HEK293 (cell line): Measurements from ENCODE around the gene LRRC23.

Experiments
- FEZF1 ChIP-seq: fragments of 450-650 bp; formaldehyde crosslinking; IDR thresholded peaks from 2 replicates; pipeline ENCODE4 v1.5.1; 2016; ENCODE audit warnings: missing biosample characterization, missing genetic modification characterization
- SP3 ChIP-seq: fragments of 450-650 bp; formaldehyde crosslinking; IDR thresholded peaks from 2 replicates; pipeline ENCODE4 v1.5.1; 2016; ENCODE audit warnings: missing biosample characterization, missing genetic modification characterization
- SP7 ChIP-seq: fragments of 450-650 bp; formaldehyde crosslinking; IDR thresholded peaks from 2 replicates; pipeline ENCODE4 v1.5.1; 2016; ENCODE audit warnings: missing biosample characterization, missing genetic modification characterization
- ZBTB1 ChIP-seq: fragments of 450-650 bp; formaldehyde crosslinking; IDR thresholded peaks from 2 replicates; pipeline ENCODE4 v1.5.1; 2016; ENCODE audit warnings: missing biosample characterization, missing genetic modification characterization
- ZBTB8A ChIP-seq: fragments of 450-650 bp; formaldehyde crosslinking; IDR thresholded peaks from 2 replicates; pipeline ENCODE4 v1.5.1; 2016; ENCODE audit warnings: missing biosample characterization, missing genetic modification characterization
- ZNF132 ChIP-seq: fragments of 450-650 bp; formaldehyde crosslinking; IDR thresholded peaks from 2 replicates; pipeline ENCODE4 v1.5.1; 2017; ENCODE audit warnings: missing biosample characterization, missing genetic modification characterization, borderline replicate concordance
- ZNF211 ChIP-seq: fragments of 450-650 bp; formaldehyde crosslinking; IDR thresholded peaks from 2 replicates; pipeline ENCODE4 v1.5.1; 2016; ENCODE audit warnings: low read depth, missing biosample characterization, missing genetic modification characterization
- ZNF23 ChIP-seq: fragments of 450-650 bp; formaldehyde crosslinking; IDR thresholded peaks from 2 replicates; pipeline ENCODE4 v1.5.1; 2016; ENCODE audit warnings: missing biosample characterization, missing genetic modification characterization, borderline replicate concordance
- ZNF274 ChIP-seq, 2 experiments: fragments of 200-500 bp in 1 of 2; fragments of 450-650 bp in 1 of 2; sonication (Bioruptor generic) in 1 of 2; formaldehyde crosslinking in 1 of 2; IDR thresholded peaks; 2 replicates each; pipeline versions ENCODE4 v1.5.1 to v1.6.1; 2014 to 2016; ENCODE audit warnings: borderline replicate concordance in 1 of 2, inconsistent platforms in 1 of 2, low read length in 1 of 2, missing biosample characterization in 1 of 2, missing genetic modification characterization in 1 of 2
- ZNF292 ChIP-seq: fragments of 450-650 bp; formaldehyde crosslinking; IDR thresholded peaks from 2 replicates; pipeline ENCODE4 v1.5.1; 2016; ENCODE audit warnings: low read depth, missing biosample characterization, missing genetic modification characterization, borderline replicate concordance
- ZNF426 ChIP-seq: fragments of 450-650 bp; formaldehyde crosslinking; IDR thresholded peaks from 2 replicates; pipeline ENCODE4 v1.5.1; 2017; ENCODE audit warnings: missing biosample characterization, missing genetic modification characterization, mild to moderate bottlenecking, inconsistent platforms, moderate library complexity
- ZNF621 ChIP-seq: fragments of 450-650 bp; formaldehyde crosslinking; IDR thresholded peaks from 2 replicates; pipeline ENCODE4 v1.5.1; 2017; ENCODE audit warnings: missing biosample characterization, missing genetic modification characterization
- ZNF701 ChIP-seq: fragments of 450-650 bp; formaldehyde crosslinking; IDR thresholded peaks from 2 replicates; pipeline ENCODE4 v1.5.1; 2016; ENCODE audit warnings: missing biosample characterization, missing genetic modification characterization
- ZNF830 ChIP-seq: fragments of 450-650 bp; IDR thresholded peaks from 2 replicates; pipeline ENCODE4 v1.5.0; 2018; ENCODE audit warnings: missing biosample characterization, missing genetic modification characterization, low read depth, mild to moderate bottlenecking, moderate library complexity
- TF ChIP-seq, protein P1 (sequence below): fragments of 450-650 bp; formaldehyde crosslinking; IDR thresholded peaks from 2 replicates; pipeline ENCODE4 v1.5.1; 2016; ENCODE audit warnings: missing biosample characterization, missing genetic modification characterization
- TF ChIP-seq, protein P2 (sequence below): fragments of 450-650 bp; formaldehyde crosslinking; IDR thresholded peaks from 2 replicates; pipeline ENCODE4 v1.5.1; 2016; ENCODE audit warnings: missing biosample characterization, missing genetic modification characterization
- TF ChIP-seq, protein P3 (sequence below): fragments of 450-650 bp; formaldehyde crosslinking; optimal IDR thresholded peaks from 2 replicates; pipeline ENCODE3; 2016; ENCODE audit warnings: missing biosample characterization, mild to moderate bottlenecking, missing genetic modification characterization
- TF ChIP-seq, protein P4 (sequence below): fragments of 450-650 bp; formaldehyde crosslinking; IDR thresholded peaks from 2 replicates; pipeline ENCODE4 v1.5.1; 2016; ENCODE audit warnings: missing biosample characterization, missing genetic modification characterization, low read depth

The LRRC23 gene

DNA sequence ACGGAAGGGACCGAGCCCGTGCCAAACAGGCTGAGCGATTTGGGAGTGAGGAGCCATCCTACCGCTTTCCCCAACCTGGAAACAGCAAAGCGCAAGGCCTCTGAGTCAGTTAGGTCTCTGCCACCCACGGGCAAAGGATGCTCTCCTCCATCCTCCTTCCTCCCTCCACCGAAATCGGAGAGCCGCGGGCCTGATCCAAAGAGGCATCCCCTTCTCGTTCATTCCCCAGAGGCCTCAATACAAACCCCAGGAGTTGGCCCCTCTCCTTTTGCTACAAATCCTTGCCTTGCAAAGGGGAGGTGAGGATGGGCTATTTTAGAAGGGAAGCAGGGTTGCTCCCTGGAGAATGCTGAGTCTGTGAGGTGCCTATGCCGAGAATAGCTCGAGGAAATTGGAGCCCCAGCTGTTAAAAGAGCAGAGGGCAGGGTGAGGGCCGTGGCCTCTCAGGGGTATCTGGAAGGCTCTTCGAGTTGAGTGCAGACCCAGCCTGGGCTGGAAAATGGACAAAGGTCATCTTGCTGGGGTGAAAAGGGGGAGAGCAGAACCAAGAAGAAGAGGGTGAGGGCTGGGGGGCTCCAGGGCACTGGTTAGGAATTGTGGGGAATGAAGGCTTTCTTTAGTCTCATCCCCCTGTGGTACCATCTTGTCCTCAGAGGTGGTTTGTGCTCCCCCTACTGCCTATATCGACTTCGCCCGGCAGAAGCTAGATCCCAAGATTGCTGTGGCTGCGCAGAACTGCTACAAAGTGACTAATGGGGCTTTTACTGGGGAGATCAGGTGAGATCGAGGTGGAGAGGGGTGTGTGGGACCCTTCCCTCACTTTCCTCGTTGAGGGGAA, 36.2 kb upstream of the LRRC23 start (continued):
- TF ChIP-seq ZNF274 (IDR thresholded peaks at IDR 0.05; ENCODE audit: low read length) (no peak), ZNF274 (tag by site-specific recombination; IDR thresholded peaks at IDR 0.05; ENCODE audit: borderline replicate concordance) (no peak), ZNF211 (tag by site-specific recombination) (no peak), ZBTB8A (tag by site-specific recombination) (peak; percentile 16; the same call in 1 of the 2 replicates), ZNF292 (tag by site-specific recombination) (no peak), ZNF426 (tag by site-specific recombination) (no peak), FEZF1 (0 out of 2 replicates have a peak, but pooled peaks have one; percentile 9), SP3 (no peak), ZBTB1 (tag by site-specific recombination) (no peak), ZNF621 (no peak), ZNF830 (tag by site-specific recombination) (no peak), ZNF701 (tag by site-specific recombination) (no peak), SP7 (tag by site-specific recombination) (no peak), ZNF132 (no peak), ZNF23 (no peak)
- TF ChIP-seq, protein P1, sequence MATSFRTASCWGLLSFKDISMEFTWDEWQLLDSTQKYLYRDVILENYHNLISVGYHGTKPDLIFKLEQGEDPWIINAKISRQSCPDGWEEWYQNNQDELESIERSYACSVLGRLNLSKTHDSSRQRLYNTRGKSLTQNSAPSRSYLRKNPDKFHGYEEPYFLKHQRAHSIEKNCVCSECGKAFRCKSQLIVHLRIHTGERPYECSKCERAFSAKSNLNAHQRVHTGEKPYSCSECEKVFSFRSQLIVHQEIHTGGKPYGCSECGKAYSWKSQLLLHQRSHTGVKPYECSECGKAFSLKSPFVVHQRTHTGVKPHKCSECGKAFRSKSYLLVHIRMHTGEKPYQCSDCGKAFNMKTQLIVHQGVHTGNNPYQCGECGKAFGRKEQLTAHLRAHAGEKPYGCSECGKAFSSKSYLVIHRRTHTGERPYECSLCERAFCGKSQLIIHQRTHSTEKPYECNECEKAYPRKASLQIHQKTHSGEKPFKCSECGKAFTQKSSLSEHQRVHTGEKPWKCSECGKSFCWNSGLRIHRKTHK: no peak
- TF ChIP-seq, protein P2, sequence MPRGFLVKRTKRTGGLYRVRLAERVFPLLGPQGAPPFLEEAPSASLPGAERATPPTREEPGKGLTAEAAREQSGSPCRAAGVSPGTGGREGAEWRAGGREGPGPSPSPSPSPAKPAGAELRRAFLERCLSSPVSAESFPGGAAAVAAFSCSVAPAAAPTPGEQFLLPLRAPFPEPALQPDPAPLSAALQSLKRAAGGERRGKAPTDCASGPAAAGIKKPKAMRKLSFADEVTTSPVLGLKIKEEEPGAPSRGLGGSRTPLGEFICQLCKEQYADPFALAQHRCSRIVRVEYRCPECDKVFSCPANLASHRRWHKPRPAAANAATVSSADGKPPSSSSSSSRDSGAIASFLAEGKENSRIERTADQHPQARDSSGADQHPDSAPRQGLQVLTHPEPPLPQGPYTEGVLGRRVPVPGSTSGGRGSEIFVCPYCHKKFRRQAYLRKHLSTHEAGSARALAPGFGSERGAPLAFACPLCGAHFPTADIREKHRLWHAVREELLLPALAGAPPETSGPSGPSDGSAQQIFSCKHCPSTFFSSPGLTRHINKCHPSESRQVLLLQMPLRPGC: no peak
- TF ChIP-seq, protein P3, sequence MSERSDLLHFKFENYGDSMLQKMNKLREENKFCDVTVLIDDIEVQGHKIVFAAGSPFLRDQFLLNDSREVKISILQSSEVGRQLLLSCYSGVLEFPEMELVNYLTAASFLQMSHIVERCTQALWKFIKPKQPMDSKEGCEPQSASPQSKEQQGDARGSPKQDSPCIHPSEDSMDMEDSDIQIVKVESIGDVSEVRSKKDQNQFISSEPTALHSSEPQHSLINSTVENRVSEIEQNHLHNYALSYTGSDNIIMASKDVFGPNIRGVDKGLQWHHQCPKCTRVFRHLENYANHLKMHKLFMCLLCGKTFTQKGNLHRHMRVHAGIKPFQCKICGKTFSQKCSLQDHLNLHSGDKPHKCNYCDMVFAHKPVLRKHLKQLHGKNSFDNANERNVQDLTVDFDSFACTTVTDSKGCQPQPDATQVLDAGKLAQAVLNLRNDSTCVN (tag by site-specific recombination): peak; percentile 36
- TF ChIP-seq, protein P4, sequence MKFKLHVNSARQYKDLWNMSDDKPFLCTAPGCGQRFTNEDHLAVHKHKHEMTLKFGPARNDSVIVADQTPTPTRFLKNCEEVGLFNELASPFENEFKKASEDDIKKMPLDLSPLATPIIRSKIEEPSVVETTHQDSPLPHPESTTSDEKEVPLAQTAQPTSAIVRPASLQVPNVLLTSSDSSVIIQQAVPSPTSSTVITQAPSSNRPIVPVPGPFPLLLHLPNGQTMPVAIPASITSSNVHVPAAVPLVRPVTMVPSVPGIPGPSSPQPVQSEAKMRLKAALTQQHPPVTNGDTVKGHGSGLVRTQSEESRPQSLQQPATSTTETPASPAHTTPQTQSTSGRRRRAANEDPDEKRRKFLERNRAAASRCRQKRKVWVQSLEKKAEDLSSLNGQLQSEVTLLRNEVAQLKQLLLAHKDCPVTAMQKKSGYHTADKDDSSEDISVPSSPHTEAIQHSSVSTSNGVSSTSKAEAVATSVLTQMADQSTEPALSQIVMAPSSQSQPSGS (tag by site-specific recombination): no peak
